OCI-LY1 (cell line): Measurements from ENCODE around the gene HOXD4.

Source experiments
- H2AFZ ChIP-seq: fragments of 200-600 bp; sonication (generic), shearing (Covaris generic); 2 replicates; pipeline ENCODE4 v1.6.0; 2014; ENCODE audit warnings: antibody characterized with exemption, mild to moderate bottlenecking, low read length
- H3F3A ChIP-seq: fragments of 200-600 bp; sonication (generic), shearing (Covaris generic); 2 replicates; pipeline ENCODE4 v1.6.0; 2014; ENCODE audit warnings: mild to moderate bottlenecking, antibody characterized with exemption, low read length, moderate library complexity; ENCODE audit not compliant: insufficient read depth
- H3K27ac ChIP-seq: fragments of 200-600 bp; sonication (generic); 2 replicates; pipeline ENCODE4 v1.5.1; 2014; ENCODE audit warnings: low read length, mixed run types, mild to moderate bottlenecking, low read depth; ENCODE audit not compliant: poor library complexity, severe bottlenecking
- H3K27me3 ChIP-seq: fragments of 200-600 bp; sonication (generic); 2 replicates; pipeline ENCODE4 v1.6.0; 2014; ENCODE audit warnings: antibody characterized with exemption, mild to moderate bottlenecking, low read length, moderate library complexity; ENCODE audit not compliant: insufficient read depth
- H3K36me3 ChIP-seq: fragments of 200-600 bp; sonication (generic); 2 replicates; pipeline ENCODE4 v1.6.1; 2014; ENCODE audit warnings: mild to moderate bottlenecking, antibody characterized with exemption, low read length, moderate library complexity, mixed read lengths; ENCODE audit not compliant: insufficient read depth
- H3K4me1 ChIP-seq: fragments of 200-600 bp; sonication (generic); 2 replicates; pipeline ENCODE4 v1.5.1; 2014; ENCODE audit warnings: mild to moderate bottlenecking, low read length, moderate library complexity; ENCODE audit not compliant: insufficient read depth, severe bottlenecking
- H3K4me2 ChIP-seq: fragments of 200-600 bp; sonication (generic), shearing (Covaris generic); 2 replicates; pipeline ENCODE4 v1.6.1; 2014; ENCODE audit warnings: low read length
- H3K4me3 ChIP-seq: fragments of 200-600 bp; sonication (generic); 2 replicates; pipeline ENCODE4 v1.5.1; 2014; ENCODE audit warnings: low read length, low read depth, mild to moderate bottlenecking, mixed read lengths; ENCODE audit not compliant: poor library complexity, severe bottlenecking
- H3K79me2 ChIP-seq: fragments of 200-600 bp; shearing (Covaris generic); 2 replicates; pipeline ENCODE4 v1.6.1; 2016; ENCODE audit warnings: mixed run types, low read length, mixed read lengths; ENCODE audit not compliant: insufficient read depth
- H3K9ac ChIP-seq: fragments of 200-600 bp; sonication (generic), shearing (Covaris generic); 2 replicates; pipeline ENCODE4 v1.6.1; 2014; ENCODE audit warnings: mild to moderate bottlenecking, low read length, mixed read lengths
- H3K9me2 ChIP-seq: fragments of 200-600 bp; sonication (generic), shearing (Covaris generic); 2 replicates; pipeline ENCODE4 v1.6.1; 2014; ENCODE audit warnings: low read depth, mild to moderate bottlenecking, low read length, mixed read lengths
- H3K9me3 ChIP-seq: fragments of 200-600 bp; shearing (Covaris generic); 2 replicates; pipeline ENCODE4 v1.6.1; 2014; ENCODE audit warnings: low read length, mixed read lengths
- H4K20me1 ChIP-seq: fragments of 200-600 bp; sonication (generic), shearing (Covaris generic); 2 replicates; pipeline ENCODE4 v1.6.0; 2016; ENCODE audit warnings: mild to moderate bottlenecking, low read length; ENCODE audit not compliant: insufficient read depth
- CTCF ChIP-seq: fragments of 200-600 bp; sonication (generic), shearing (Covaris generic); IDR thresholded peaks from 2 replicates; pipeline ENCODE4 v1.5.1; 2017; ENCODE audit warnings: mild to moderate bottlenecking, antibody characterized with exemption, low read length, moderate library complexity, mixed read lengths
- EZH2 ChIP-seq: fragments of 200-600 bp; sonication (generic), shearing (Covaris generic); IDR thresholded peaks from 2 replicates; pipeline ENCODE4 v1.8.0; 2017; ENCODE audit warnings: borderline replicate concordance, mixed run types, mild to moderate bottlenecking, antibody characterized with exemption, low read length, moderate library complexity, mixed read lengths

HOXD4 gene

GRCh38 chr2:176160986-176161824 is 9.9 kb downstream of the HOXD4 start:
- Histone ChIP-seq H4K20me1 (no peaks in the 10 kb centered on the region), H3K36me3 (no peaks in the 10 kb centered on the region), H3K4me3 (no peak overlapping the region), H3K4me1 (no peaks in the 10 kb centered on the region), H3F3A (no peaks in the 10 kb centered on the region), H3K79me2 (no peaks in the 10 kb centered on the region), H2AFZ (no peak overlapping the region), H3K9me2 (no peaks in the 10 kb centered on the region), H3K4me2 (no peak overlapping the region), H3K9me3 (no peaks in the 10 kb centered on the region), H3K27me3 (peaks cover 5% of the 10 kb centered on the region; the same call in 1 of the 2 replicates), H3K9ac (no peak overlapping the region), H3K27ac (no peak overlapping the region)
- TF ChIP-seq CTCF (no peak), EZH2 (no peak)

DNA sequence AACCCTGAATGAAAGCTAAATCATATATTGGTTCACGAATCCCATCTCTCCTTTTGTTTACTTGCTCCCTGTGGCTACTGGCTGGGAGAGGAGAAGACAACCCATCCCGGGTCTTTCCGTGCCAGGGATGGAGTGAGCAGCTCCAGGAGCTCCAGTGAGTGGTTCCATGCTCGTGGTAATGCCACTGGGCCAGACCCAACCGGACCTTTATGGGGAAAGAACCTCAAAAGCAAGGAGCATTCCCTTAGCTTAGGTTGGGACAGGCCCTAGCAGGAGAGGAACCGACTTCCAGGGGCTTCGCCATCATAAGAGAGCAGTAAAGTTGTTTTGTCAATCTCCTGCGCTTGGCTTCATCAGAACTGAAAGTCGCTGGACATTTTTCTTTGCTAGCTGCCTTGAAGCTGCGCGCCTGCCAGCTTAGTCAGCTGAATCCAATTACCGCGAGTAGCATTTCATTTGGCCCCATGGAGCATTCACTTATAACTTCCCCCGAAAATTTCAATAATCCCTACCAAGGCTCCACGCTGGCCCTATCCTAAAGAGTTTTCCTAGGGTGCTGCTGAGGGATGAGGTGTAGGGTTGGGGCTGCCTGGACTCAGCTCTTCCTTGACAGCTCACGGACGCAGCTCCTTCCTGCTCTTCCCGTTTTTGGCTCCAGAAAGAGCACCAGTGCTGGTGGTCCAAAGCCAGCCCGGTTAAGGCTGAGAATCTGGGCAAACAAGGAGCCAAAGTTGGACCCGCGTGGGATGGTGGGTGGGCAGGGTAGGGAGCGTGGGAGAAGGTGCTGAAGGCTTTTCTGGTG is 10.7 kb downstream of the HOXD4 start:
- no peak overlapping the region for H3K4me2 ChIP-seq
- H3K4me1 ChIP-seq, result no peaks in the 10 kb centered on the region
- H3K9ac ChIP-seq, result no peak overlapping the region
- TF ChIP-seq CTCF (no peak), EZH2 (no peak)
- no peaks in the 10 kb centered on the region for H3K36me3 ChIP-seq
- H3K4me3 ChIP-seq, result no peak overlapping the region
- H3K9me3 ChIP-seq, result no peaks in the 10 kb centered on the region
- no peaks in the 10 kb centered on the region for H3F3A ChIP-seq
- H3K27me3 ChIP-seq, result peaks cover 5% of the 10 kb centered on the region; the same call in 1 of the 2 replicates
- H3K27ac ChIP-seq, result no peak overlapping the region
- no peak overlapping the region for H2AFZ ChIP-seq
- no peaks in the 10 kb centered on the region for H4K20me1 ChIP-seq
- no peaks in the 10 kb centered on the region for H3K79me2 ChIP-seq
- H3K9me2 ChIP-seq, result no peaks in the 10 kb centered on the region

DNA sequence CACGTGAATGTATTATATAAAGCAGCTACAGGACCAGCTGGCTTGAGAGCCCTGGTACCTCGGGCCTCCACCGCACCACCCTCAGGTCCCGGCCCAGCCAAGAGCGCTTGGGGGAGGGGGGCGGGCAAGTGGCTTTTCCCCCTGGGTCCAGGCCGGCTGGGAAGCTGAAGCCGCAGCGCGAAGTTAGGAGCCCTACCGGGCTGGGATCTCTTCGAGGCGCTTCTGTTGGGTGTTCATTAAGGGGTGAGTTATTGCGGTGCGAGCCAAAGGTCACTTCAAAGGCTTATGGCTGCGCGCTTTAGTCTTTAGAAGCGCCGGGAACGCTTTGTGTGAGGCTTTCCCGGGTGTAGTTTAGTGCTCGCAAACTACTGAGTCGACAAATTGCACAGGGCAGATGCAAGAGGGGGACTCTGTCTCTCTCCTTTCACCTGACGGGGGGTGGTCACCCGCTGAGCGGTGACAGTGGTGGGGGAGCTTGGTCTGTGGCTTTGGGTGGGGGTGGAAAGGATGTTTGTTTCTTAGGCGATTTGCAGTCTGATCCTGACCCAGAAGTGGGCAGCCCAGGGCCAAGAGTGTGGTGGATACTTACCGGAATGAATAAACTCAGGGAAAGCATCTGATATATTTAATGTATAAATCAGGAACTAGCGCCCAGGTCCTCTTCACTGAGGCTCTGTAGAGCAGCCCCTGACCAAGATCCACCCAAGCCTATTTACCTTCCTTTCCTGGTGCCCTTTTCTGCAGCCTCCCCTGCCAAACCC is 11.7 kb downstream of the HOXD4 start:
- H3K9me3 ChIP-seq, result no peaks in the 10 kb centered on the region
- TF ChIP-seq EZH2 (no peak), CTCF (no peak)
- H3K4me1 ChIP-seq, result no peaks in the 10 kb centered on the region
- H3K4me2 ChIP-seq, result no peak overlapping the region
- H3K9ac ChIP-seq, result no peak overlapping the region
- no peaks in the 10 kb centered on the region for H4K20me1 ChIP-seq
- H2AFZ ChIP-seq, result no peak overlapping the region
- H3K27me3 ChIP-seq, result peaks cover 5% of the 10 kb centered on the region; the same call in 1 of the 2 replicates
- no peaks in the 10 kb centered on the region for H3K79me2 ChIP-seq
- no peaks in the 10 kb centered on the region for H3K9me2 ChIP-seq
- H3K27ac ChIP-seq, result no peak overlapping the region
- no peak overlapping the region for H3K4me3 ChIP-seq
- no peaks in the 10 kb centered on the region for H3F3A ChIP-seq
- H3K36me3 ChIP-seq, result no peaks in the 10 kb centered on the region
